Left lung (tissue), 10 donors: Measurements from ENCODE around the gene SERTAD4. TPM values are rescaled to one million over a fixed set of nuclear protein-coding genes. Genes with fewer than 3 reads are reported as not detected.
A peak's percentile ranks its signal among the peaks of the same experiment; 100 is the strongest.
"Not testable (repeated sequence)": the region's sequence is repeated elsewhere in the genome, so short reads cannot be mapped to it uniquely, and the experiment has no call there.

Experiments
- ATAC-seq: fragments of 200-7000 bp; cut with Tn5 transposase; one replicate; pipeline ENCODE4 v1.9.1; 2020; ENCODE audit warnings: moderate library complexity
- DNase-seq, 4 donors: peaks; one replicate each; pipeline ENCODE4 v3.0.0-alpha.2; 2013 to 2020
- H3K27ac ChIP-seq, 2 donors: fragments of 200-600 bp; sonication (generic) in 1 of 2; one replicate each; pipeline versions ENCODE4 v1.5.0 to v1.8.0; 2020 to 2021
- H3K27me3 ChIP-seq, 2 donors: fragments of 200-600 bp; sonication (generic) in 1 of 2; one replicate each; pipeline versions ENCODE4 v1.5.0 to v1.8.0; 2020 to 2021
- H3K36me3 ChIP-seq, 2 donors: fragments of 200-600 bp; sonication (generic) in 1 of 2; one replicate each; pipeline versions ENCODE4 v1.5.0 to v1.8.0; 2020 to 2021
- H3K4me1 ChIP-seq, 2 donors: fragments of 200-600 bp; one replicate each; pipeline ENCODE4 v1.8.0; 2021
- H3K4me3 ChIP-seq, 2 donors: fragments of 200-600 bp; sonication (generic) in 1 of 2; one replicate each; pipeline versions ENCODE4 v1.5.0 to v1.8.0; 2020 to 2021; ENCODE audit warnings: mild to moderate bottlenecking in 1 of 2
- H3K9me3 ChIP-seq, 2 donors: fragments of 200-600 bp; sonication (generic) in 1 of 2; one replicate each; pipeline versions ENCODE4 v1.5.0 to v1.8.0; 2020 to 2021
- intact Hi-C, 2 donors: fragments of 100-400 bp; cut with DNase I; formaldehyde crosslinking; loops; one replicate each; pipeline versions ENCODE4 v1.11.2 to v1.14.2; 2022
- polyA plus RNA-seq, 6 donors: library from polyadenylated mRNA; unstranded; fragments of 120-200 nt; gene quantifications; one replicate each; pipeline ENCODE4 v1.2.1, GENCODE V29; 2013; ENCODE audit not compliant: insufficient read length in 6 of 6
- total RNA-seq, 2 donors: library from RNA; stranded (reverse); fragmentation: NEBNext Ultra II Directional; extraction: Animal tissue kit (Norgen Biotek cat#: 25700); gene quantifications; one replicate each; pipeline ENCODE4 v1.2.1, GENCODE V29; 2021
- TF ChIP-seq, protein P1 (sequence below), 2 donors: fragments of 200-600 bp; sonication (generic) in 1 of 2; IDR thresholded peaks; one replicate each; pipeline versions ENCODE4 v1.5.0 to v1.8.0; 2021; ENCODE audit warnings: antibody characterized with exemption in 2 of 2
- donor health status: DM: no; HTN: yes; CAD: no.
- donor health status: DM: no; HTN: no; CAD: no.

Gene SERTAD4
- total and polyA plus RNA-seq, 8 donors, result 2.4 to 7.5 (median 4.4) TPM

- no peaks in the 10 kb centered on the region for H3K4me1 ChIP-seq
- intact Hi-C loops, result no loop called here
- DNase-seq (no peak), ATAC-seq (no peak)
- no peaks in the 10 kb centered on the region for H3K9me3 ChIP-seq
- TF ChIP-seq, protein P1, sequence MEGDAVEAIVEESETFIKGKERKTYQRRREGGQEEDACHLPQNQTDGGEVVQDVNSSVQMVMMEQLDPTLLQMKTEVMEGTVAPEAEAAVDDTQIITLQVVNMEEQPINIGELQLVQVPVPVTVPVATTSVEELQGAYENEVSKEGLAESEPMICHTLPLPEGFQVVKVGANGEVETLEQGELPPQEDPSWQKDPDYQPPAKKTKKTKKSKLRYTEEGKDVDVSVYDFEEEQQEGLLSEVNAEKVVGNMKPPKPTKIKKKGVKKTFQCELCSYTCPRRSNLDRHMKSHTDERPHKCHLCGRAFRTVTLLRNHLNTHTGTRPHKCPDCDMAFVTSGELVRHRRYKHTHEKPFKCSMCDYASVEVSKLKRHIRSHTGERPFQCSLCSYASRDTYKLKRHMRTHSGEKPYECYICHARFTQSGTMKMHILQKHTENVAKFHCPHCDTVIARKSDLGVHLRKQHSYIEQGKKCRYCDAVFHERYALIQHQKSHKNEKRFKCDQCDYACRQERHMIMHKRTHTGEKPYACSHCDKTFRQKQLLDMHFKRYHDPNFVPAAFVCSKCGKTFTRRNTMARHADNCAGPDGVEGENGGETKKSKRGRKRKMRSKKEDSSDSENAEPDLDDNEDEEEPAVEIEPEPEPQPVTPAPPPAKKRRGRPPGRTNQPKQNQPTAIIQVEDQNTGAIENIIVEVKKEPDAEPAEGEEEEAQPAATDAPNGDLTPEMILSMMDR (IDR thresholded peaks at IDR 0.05), result no peak
- H3K4me3 ChIP-seq, result no peak overlapping the region
- H3K27ac ChIP-seq, result no peak overlapping the region
- H3K36me3 ChIP-seq, result no peaks in the 10 kb centered on the region
- peaks cover 0 to 7% of the 10 kb centered on the region in 2 donors for H3K27me3 ChIP-seq
Measured at GRCh38 chr1:210260096-210260495, 27.5 kb downstream of the SERTAD4 start.

- H3K4me1 ChIP-seq, result no peaks in the 10 kb centered on the region
- peak overlapping the region; percentile 30 to 33 for H3K27ac ChIP-seq
- no peak overlapping the region for H3K4me3 ChIP-seq
- peak in 2 of 4 donors; percentile 57 to 75 for DNase-seq
- intact Hi-C loops, result no loop called here
- TF ChIP-seq, protein P1 (IDR thresholded peaks at IDR 0.05), result no peak
- ATAC-seq, result peak; percentile 61
- no peaks in the 10 kb centered on the region for H3K36me3 ChIP-seq
- no peaks in the 10 kb centered on the region for H3K9me3 ChIP-seq
- H3K27me3 ChIP-seq, result no peaks in the 10 kb centered on the region
Measured at GRCh38 chr1:210262167-210262896, 29.7 kb downstream of the SERTAD4 start.

DNA sequence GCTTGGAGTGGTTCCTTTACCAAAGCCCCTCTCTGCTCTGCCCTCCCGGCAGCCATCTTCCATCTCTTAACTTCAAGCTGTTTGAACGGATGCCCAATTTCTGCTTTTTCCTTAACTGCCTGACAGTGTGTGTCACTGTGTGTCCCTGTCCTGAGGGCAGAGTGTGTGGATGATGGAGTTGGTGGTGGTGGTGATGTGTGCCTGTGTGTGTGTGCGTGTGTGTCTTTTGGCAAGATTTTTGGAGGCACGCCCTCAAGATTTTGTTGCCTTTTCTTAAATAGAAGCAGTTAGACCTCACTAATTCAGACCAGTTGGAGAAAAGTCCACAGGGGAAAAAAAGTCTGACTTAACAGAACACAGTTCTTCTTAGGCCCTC, 30.3 kb downstream of the SERTAD4 start:
- Histone ChIP-seq H3K9me3 (no peaks in the 10 kb centered on the region), H3K36me3 (no peaks in the 10 kb centered on the region), H3K27me3 (no peaks in the 10 kb centered on the region), H3K4me3 (no peak overlapping the region), H3K27ac (no peak overlapping the region), H3K4me1 (no peaks in the 10 kb centered on the region)
- peak in 1 of 4 donors; percentile 20 for DNase-seq
- intact Hi-C loops, result no loop called here
- TF ChIP-seq, protein P1 (IDR thresholded peaks at IDR 0.05), result no peak
- peak; percentile 14 for ATAC-seq

DNA sequence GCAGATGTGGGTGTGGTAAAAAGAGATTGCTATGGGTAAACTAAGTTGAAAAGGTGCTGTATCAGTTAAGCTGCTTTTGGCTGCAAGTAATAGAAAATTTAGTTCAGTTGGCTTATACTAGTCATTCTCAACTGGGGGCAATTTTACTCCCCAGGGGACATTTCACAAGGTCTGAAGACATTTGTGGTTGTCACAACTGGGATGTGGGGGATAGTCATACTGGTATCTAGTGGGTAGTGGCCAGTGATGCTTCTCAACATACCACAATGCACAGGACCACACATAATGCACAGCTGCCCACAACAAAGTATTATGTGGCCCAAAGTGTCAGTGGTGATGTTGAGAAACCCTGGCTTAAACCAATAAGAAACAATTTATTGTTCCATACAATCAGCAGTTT, 31.4 kb downstream of the SERTAD4 start:
- H3K27me3 ChIP-seq, result no peaks in the 10 kb centered on the region
- no peaks in the 10 kb centered on the region for H3K9me3 ChIP-seq
- DNase-seq, result no peak
- no peak overlapping the region for H3K27ac ChIP-seq
- TF ChIP-seq, protein P1 (IDR thresholded peaks at IDR 0.05), result no peak
- no peaks in the 10 kb centered on the region for H3K36me3 ChIP-seq
- H3K4me1 ChIP-seq, result no peaks in the 10 kb centered on the region
- no peak for ATAC-seq
- intact Hi-C loops, result no loop called here
- no peak overlapping the region for H3K4me3 ChIP-seq

DNA sequence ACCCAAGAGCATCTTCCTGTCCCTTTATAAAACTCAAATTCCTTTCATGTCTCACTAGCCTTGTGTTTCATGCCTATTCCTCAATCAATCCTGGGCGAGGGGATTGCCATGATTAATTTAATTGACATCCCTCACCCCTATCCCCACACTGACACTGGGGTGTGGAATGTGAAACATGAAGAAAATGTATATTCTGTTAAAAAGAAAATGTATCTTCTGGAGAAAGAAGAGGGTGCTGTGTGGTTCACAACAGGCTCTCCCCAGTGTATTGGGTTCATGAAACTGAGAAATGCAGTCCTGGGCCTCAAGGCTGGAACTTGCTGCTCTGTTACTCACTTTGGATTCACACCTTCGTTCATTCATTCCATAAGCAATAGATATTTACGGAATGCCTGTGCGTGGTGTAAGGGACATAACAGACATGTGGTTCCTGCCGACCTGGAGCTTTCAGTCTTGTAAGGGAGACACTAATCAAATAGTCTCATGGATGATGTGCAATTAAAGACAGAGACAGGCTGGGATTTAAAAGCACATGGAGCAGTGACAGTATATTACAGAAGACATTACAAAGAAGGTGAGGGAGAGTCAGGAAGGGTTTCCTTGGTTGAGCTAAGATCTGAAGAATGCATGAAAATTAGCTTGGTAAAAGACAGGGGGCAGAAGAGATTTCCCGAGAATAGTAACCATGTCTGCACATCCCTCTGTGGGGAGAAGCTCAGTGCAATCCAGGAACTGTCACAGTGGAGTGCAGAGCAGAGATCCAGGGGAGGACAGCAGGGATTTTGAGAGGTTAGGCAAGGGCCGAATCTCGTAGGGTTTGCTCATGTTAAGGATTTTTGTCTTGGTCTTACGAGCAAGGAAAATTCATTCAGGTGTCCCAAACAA, 32.1 kb downstream of the SERTAD4 start:
- ATAC-seq (no peak), DNase-seq (no peak)
- no peaks in the 10 kb centered on the region for H3K9me3 ChIP-seq
- no peak overlapping the region for H3K4me3 ChIP-seq
- intact Hi-C loops, result no loop called here
- H3K27me3 ChIP-seq, result no peaks in the 10 kb centered on the region
- H3K4me1 ChIP-seq, result no peaks in the 10 kb centered on the region
- H3K27ac ChIP-seq, result no peak overlapping the region
- H3K36me3 ChIP-seq, result no peaks in the 10 kb centered on the region
- TF ChIP-seq, protein P1 (IDR thresholded peaks at IDR 0.05), result no peak

DNA sequence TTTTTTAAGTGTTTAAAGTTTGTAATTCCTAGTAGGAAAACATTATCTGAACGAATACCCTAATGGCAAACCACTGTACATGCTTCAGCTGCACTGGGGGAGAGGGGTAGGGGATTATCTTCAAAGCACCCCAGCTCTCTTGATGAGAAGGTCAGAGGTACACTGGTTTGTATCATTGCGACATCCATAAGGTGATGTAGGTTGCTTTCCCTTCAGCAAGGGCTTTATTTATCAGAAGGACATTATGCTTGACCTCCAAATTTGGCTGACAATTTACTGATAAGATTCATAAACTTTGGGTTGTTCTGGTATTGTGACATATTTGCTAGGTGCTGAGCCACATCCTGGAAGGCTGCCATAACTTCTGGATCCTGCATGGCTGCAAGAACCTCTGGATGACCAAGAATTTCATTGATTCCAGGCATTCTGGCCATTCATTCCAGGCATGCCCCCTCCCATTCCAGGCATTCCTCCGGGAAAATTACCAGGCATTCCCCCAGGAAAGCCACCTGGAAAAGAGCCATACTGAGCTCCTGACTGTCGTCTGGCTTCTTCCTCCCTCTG, 32.9 kb downstream of the SERTAD4 start:
- H3K27ac ChIP-seq, H3K27me3 ChIP-seq, DNase-seq, intact Hi-C loops, ATAC-seq, H3K4me1 ChIP-seq, H3K36me3 ChIP-seq, H3K9me3 ChIP-seq, H3K4me3 ChIP-seq: not testable (repeated sequence)
